GM12878 (cell line): ENCODE data around the gene MAMDC4.

Experiments
- ATF7 ChIP-seq: fragments of 450-650 bp; IDR thresholded peaks from 2 replicates; pipeline ENCODE4 v1.6.1; 2016; ENCODE audit warnings: low read depth, mild to moderate bottlenecking
- BCLAF1 ChIP-seq: fragments of 450-650 bp; IDR thresholded peaks from 2 replicates; pipeline ENCODE4 v1.6.1; 2017; ENCODE audit warnings: antibody characterized with exemption, mild to moderate bottlenecking, moderate library complexity
- BRCA1 ChIP-seq: IDR thresholded peaks from 2 replicates; pipeline ENCODE4 v1.6.1; 2011; ENCODE audit warnings: low read depth, low read length, improper control_type of control experiment
- CTCF ChIP-seq, 3 experiments: IDR thresholded peaks in 2 of 3; conservative IDR thresholded peaks in 1 of 3; 2 replicates each; pipeline ENCODE4 v1.5.1; 2011; ENCODE audit warnings: low read depth in 3 of 3, low read length in 3 of 3, mild to moderate bottlenecking in 3 of 3, control low read depth in 2 of 3, moderate library complexity in 2 of 3, inconsistent platforms in 1 of 3, mixed read lengths in 1 of 3; ENCODE audit not compliant: control insufficient read depth in 2 of 3, insufficient read depth in 1 of 3; ENCODE audit errors: extremely low read depth in 1 of 3
- FOXM1 ChIP-seq: IDR thresholded peaks from 2 replicates; pipeline ENCODE4 v1.6.1; 2012; ENCODE audit warnings: low read depth, mild to moderate bottlenecking, inconsistent platforms, low read length, moderate library complexity
- NFYB ChIP-seq: IDR thresholded peaks from 2 replicates; pipeline ENCODE4 v1.6.1; 2011; ENCODE audit warnings: low read depth, mild to moderate bottlenecking, low read length, improper control_type of control experiment, moderate library complexity; ENCODE audit not compliant: insufficient read depth
- SIN3A ChIP-seq: IDR thresholded peaks from 2 replicates; pipeline ENCODE4 v1.6.1; 2012; ENCODE audit warnings: low read depth, low read length, improper control_type of control experiment
- SMARCA5 ChIP-seq: fragments of 450-650 bp; IDR thresholded peaks from 2 replicates; pipeline ENCODE4 v1.6.1; 2017; ENCODE audit warnings: mild to moderate bottlenecking
- SREBF2 ChIP-seq: IDR thresholded peaks from 2 replicates; pipeline ENCODE4 v1.6.1; 2012; ENCODE audit warnings: mild to moderate bottlenecking, low read length
- USF2 ChIP-seq: IDR thresholded peaks from 2 replicates; pipeline ENCODE4 v1.6.1; 2011; ENCODE audit warnings: low read depth, low read length, improper control_type of control experiment, borderline replicate concordance
- YY1 ChIP-seq: IDR thresholded peaks from 2 replicates; pipeline ENCODE4 v1.6.1; 2011; ENCODE audit warnings: low read depth, mild to moderate bottlenecking, low read length
- ZBTB11 ChIP-seq: fragments of 450-650 bp; formaldehyde crosslinking; IDR thresholded peaks from 2 replicates; pipeline ENCODE4 v1.5.0; 2022; ENCODE audit warnings: mild to moderate bottlenecking, missing genetic modification characterization

DNA sequence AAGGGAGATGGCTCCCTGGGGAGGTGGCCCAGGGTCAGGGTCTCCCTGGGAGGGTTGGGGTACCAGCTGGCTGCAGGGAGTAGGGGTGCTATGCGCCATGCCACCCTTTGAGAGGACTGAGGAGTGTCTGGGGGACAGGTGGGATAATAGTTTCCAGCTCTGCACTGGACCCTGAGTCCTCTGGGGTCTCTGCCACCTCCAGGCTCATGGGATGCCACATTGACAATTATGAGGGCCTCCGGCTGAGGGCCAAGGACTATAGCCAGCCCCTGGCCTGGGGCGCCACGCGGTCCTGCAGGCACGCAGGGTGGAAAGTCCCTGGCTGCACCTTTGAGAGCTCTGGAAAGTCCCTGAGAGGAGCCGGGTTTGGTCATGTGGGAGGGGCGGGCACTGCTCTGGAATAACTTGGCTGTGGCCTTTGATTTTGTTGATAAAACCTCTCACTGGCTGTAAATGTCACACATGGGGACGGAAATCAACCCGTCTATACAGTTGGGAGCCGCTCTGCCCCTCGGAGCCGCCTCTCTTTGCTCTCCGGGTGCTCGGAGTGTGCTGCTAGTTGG, 50.2 kb downstream of the MAMDC4 start:
- TF ChIP-seq ATF7: no peak
- no peak for TF ChIP-seq ZBTB11 (CRISPR knock-in tag)
- no peak for TF ChIP-seq SREBF2
- no peak for TF ChIP-seq CTCF (IDR thresholded peaks at IDR 0.05 in 2 of 3, conservative IDR thresholded peaks at IDR 0.05 in 1 of 3; ENCODE audit: control insufficient read depth in 2 of 3, extremely low read depth in 1 of 3, insufficient read depth in 1 of 3, low read depth in 3 of 3, low read length in 3 of 3)
- TF ChIP-seq FOXM1: peak; percentile 45; the same call in 1 of the 2 replicates
- TF ChIP-seq SIN3A: 0 out of 2 replicates have a peak, but pooled peaks have one; percentile 50
- TF ChIP-seq YY1: no peak
- no peak for TF ChIP-seq BCLAF1
- TF ChIP-seq BRCA1: no peak
- no peak for TF ChIP-seq SMARCA5
- no peak for TF ChIP-seq NFYB
- peak; percentile 52 for TF ChIP-seq USF2
